Subcutaneous abdominal adipose tissue (tissue), 5 donors: Measurements from ENCODE around the gene MYH11.
"Not testable (repeated sequence)": the region's sequence is repeated elsewhere in the genome, so short reads cannot be mapped to it uniquely, and the experiment has no call there.

Experiments used
- H3K27ac ChIP-seq: one replicate; pipeline ENCODE4 v1.7.0; 2013; ENCODE audit warnings: low read depth, mild to moderate bottlenecking, inconsistent platforms, low read length, moderate library complexity
- H3K27me3 ChIP-seq, 5 donors: one replicate each; pipeline ENCODE4 v1.7.0; 2013; ENCODE audit warnings: low read length in 5 of 5, inconsistent platforms in 1 of 5; ENCODE audit not compliant: control insufficient read depth in 5 of 5, insufficient read depth in 4 of 5
- H3K36me3 ChIP-seq, 5 donors: one replicate each; pipeline ENCODE4 v1.7.0; 2013; ENCODE audit warnings: low read length in 5 of 5; ENCODE audit not compliant: control insufficient read depth in 5 of 5, insufficient read depth in 5 of 5
- H3K4me1 ChIP-seq, 5 donors: one replicate each; pipeline ENCODE4 v1.7.0; 2013; ENCODE audit warnings: low read length in 5 of 5, mild to moderate bottlenecking in 3 of 5, moderate library complexity in 1 of 5; ENCODE audit not compliant: control insufficient read depth in 5 of 5, insufficient read depth in 5 of 5
- H3K4me3 ChIP-seq, 5 donors: one replicate each; pipeline ENCODE4 v1.7.0; 2013; ENCODE audit warnings: low read length in 5 of 5, low read depth in 1 of 5
- H3K9ac ChIP-seq, 5 donors: one replicate each; pipeline ENCODE4 v1.7.0; 2013; ENCODE audit warnings: low read length in 5 of 5, mild to moderate bottlenecking in 4 of 5, moderate library complexity in 3 of 5
- H3K9me3 ChIP-seq, 5 donors: one replicate each; pipeline ENCODE4 v1.7.0; 2013; ENCODE audit warnings: low read length in 5 of 5; ENCODE audit not compliant: control insufficient read depth in 5 of 5
- donor health status: healthy.
- donor health status: healthy.
- donor health status: healthy.
- donor health status: healthy.
- donor health status: healthy.

MYH11 gene

GRCh38 chr16:15674571-15674970 is 182.3 kb downstream of the MYH11 start:
- Histone ChIP-seq H3K4me3 (no peak overlapping the region), H3K9me3 (no peaks in the 10 kb centered on the region), H3K4me1 (peaks cover 10 to 21% (median 20%) of the 10 kb centered on the region in 5 donors), H3K36me3 (peaks cover 0 to 35% (median 18%) of the 10 kb centered on the region in 5 donors), H3K27ac (no peak overlapping the region), H3K27me3 (no peaks in the 10 kb centered on the region), H3K9ac (no peak overlapping the region)

- no peaks in the 10 kb centered on the region for H3K27me3 ChIP-seq
- peak overlapping the region; percentile 72 for H3K27ac ChIP-seq
- H3K9me3 ChIP-seq = no peaks in the 10 kb centered on the region
- H3K4me1 ChIP-seq = peaks cover 10 to 21% (median 20%) of the 10 kb centered on the region in 5 donors
- H3K4me3 ChIP-seq = peak overlapping the region; percentile 22 to 54 (median 33)
- peak overlapping the region in 4 of 5 donors; percentile 5 to 37 (median 26) for H3K9ac ChIP-seq
- H3K36me3 ChIP-seq = peaks cover 0 to 30% (median 16%) of the 10 kb centered on the region in 5 donors
Observed at GRCh38 chr16:15672514-15673167, 184.2 kb downstream of the MYH11 start.

- peaks cover 10 to 21% (median 20%) of the 10 kb centered on the region in 5 donors for H3K4me1 ChIP-seq
- H3K9ac ChIP-seq = peak overlapping the region in 1 of 5 donors; percentile 5
- peaks cover 0 to 33% (median 20%) of the 10 kb centered on the region in 5 donors for H3K36me3 ChIP-seq
- H3K27me3 ChIP-seq, H3K9me3 ChIP-seq: not testable (repeated sequence)
- peak overlapping the region; percentile 72 for H3K27ac ChIP-seq
- peak overlapping the region in 1 of 5 donors; percentile 54 for H3K4me3 ChIP-seq
Observed at GRCh38 chr16:15672127-15672513, 184.7 kb downstream of the MYH11 start.

GRCh38 chr16:15671530-15672117 is 185.2 kb downstream of the MYH11 start:
- Histone ChIP-seq H3K9me3 (no peaks in the 10 kb centered on the region), H3K4me3 (no peak overlapping the region), H3K9ac (no peak overlapping the region), H3K36me3 (peaks cover 0 to 35% (median 22%) of the 10 kb centered on the region in 5 donors), H3K4me1 (peaks cover 10 to 21% (median 20%) of the 10 kb centered on the region in 5 donors), H3K27ac (no peak overlapping the region), H3K27me3 (no peaks in the 10 kb centered on the region)

- Histone ChIP-seq H3K27me3 (no peaks in the 10 kb centered on the region), H3K36me3 (peaks cover 0 to 60% (median 43%) of the 10 kb centered on the region in 5 donors), H3K4me1 (peaks cover 0 to 4% (median under 1%) of the 10 kb centered on the region in 5 donors), H3K9ac (no peak overlapping the region), H3K4me3 (no peak overlapping the region), H3K9me3 (no peaks in the 10 kb centered on the region), H3K27ac (no peak overlapping the region)
Observed at GRCh38 chr16:15667091-15667742, 189.6 kb downstream of the MYH11 start.

GRCh38 chr16:15665107-15665506 is 191.7 kb downstream of the MYH11 start:
- H3K27me3 ChIP-seq = no peaks in the 10 kb centered on the region
- no peaks in the 10 kb centered on the region for H3K9me3 ChIP-seq
- peaks cover 0 to 4% (median 0%) of the 10 kb centered on the region in 5 donors for H3K4me1 ChIP-seq
- H3K36me3 ChIP-seq = peaks cover 0 to 55% (median 39%) of the 10 kb centered on the region in 5 donors
- H3K27ac ChIP-seq = no peak overlapping the region
- no peak overlapping the region for H3K4me3 ChIP-seq
- H3K9ac ChIP-seq = no peak overlapping the region

GRCh38 chr16:15660203-15660601 is 196.6 kb downstream of the MYH11 start:
- H3K9me3 ChIP-seq = no peaks in the 10 kb centered on the region
- H3K36me3 ChIP-seq = peaks cover 0 to 13% (median 10%) of the 10 kb centered on the region in 5 donors
- H3K27ac ChIP-seq = no peak overlapping the region
- H3K4me1 ChIP-seq = peaks cover 0 to 5% (median 0%) of the 10 kb centered on the region in 5 donors
- no peak overlapping the region for H3K9ac ChIP-seq
- H3K4me3 ChIP-seq = no peak overlapping the region
- H3K27me3 ChIP-seq = no peaks in the 10 kb centered on the region

GRCh38 chr16:15658556-15658955 is 198.3 kb downstream of the MYH11 start:
- peaks cover 0 to 5% (median 0%) of the 10 kb centered on the region in 5 donors for H3K4me1 ChIP-seq
- H3K36me3 ChIP-seq = peaks cover 0 to 6% (median 4%) of the 10 kb centered on the region in 5 donors
- H3K4me3 ChIP-seq = no peak overlapping the region
- no peaks in the 10 kb centered on the region for H3K27me3 ChIP-seq
- H3K9me3 ChIP-seq = no peaks in the 10 kb centered on the region
- H3K9ac ChIP-seq = no peak overlapping the region
- no peak overlapping the region for H3K27ac ChIP-seq

- Histone ChIP-seq H3K27me3 (no peaks in the 10 kb centered on the region), H3K9me3 (no peaks in the 10 kb centered on the region), H3K9ac (no peak overlapping the region), H3K36me3 (peaks cover 0 to 6% (median 4%) of the 10 kb centered on the region in 5 donors), H3K4me1 (peaks cover 0 to 5% (median 0%) of the 10 kb centered on the region in 5 donors), H3K4me3 (no peak overlapping the region), H3K27ac (no peak overlapping the region)
Observed at GRCh38 chr16:15658149-15658548, 198.7 kb downstream of the MYH11 start.

GRCh38 chr16:15655561-15655960 is 201.3 kb downstream of the MYH11 start:
- H3K4me1 ChIP-seq = peaks cover 0 to 12% (median 7%) of the 10 kb centered on the region in 5 donors

More at GRCh38 chr16:15655561-15655960, 201.3 kb downstream of the MYH11 start:
- H3K4me3 ChIP-seq, H3K9ac ChIP-seq, H3K9me3 ChIP-seq, H3K27ac ChIP-seq, H3K27me3 ChIP-seq, H3K36me3 ChIP-seq: not testable (repeated sequence)
